HG02885 (cell line): ENCODE data around the gene RSPO1.
A peak's percentile ranks its signal among the peaks of the same experiment; 100 is the strongest.
"Not testable (repeated sequence)": the region's sequence is repeated elsewhere in the genome, so short reads cannot be mapped to it uniquely, and the experiment has no call there.

ENCODE experiments used
- ATAC-seq: cut with Tn5 transposase; IDR thresholded peaks from one replicate; pipeline ENCODE4 v1.9.1; 2021; ENCODE audit warnings: mild to moderate bottlenecking; ENCODE audit not compliant: unreplicated experiment, poor library complexity

RSPO1 gene, protein sequence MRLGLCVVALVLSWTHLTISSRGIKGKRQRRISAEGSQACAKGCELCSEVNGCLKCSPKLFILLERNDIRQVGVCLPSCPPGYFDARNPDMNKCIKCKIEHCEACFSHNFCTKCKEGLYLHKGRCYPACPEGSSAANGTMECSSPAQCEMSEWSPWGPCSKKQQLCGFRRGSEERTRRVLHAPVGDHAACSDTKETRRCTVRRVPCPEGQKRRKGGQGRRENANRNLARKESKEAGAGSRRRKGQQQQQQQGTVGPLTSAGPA

DNA sequence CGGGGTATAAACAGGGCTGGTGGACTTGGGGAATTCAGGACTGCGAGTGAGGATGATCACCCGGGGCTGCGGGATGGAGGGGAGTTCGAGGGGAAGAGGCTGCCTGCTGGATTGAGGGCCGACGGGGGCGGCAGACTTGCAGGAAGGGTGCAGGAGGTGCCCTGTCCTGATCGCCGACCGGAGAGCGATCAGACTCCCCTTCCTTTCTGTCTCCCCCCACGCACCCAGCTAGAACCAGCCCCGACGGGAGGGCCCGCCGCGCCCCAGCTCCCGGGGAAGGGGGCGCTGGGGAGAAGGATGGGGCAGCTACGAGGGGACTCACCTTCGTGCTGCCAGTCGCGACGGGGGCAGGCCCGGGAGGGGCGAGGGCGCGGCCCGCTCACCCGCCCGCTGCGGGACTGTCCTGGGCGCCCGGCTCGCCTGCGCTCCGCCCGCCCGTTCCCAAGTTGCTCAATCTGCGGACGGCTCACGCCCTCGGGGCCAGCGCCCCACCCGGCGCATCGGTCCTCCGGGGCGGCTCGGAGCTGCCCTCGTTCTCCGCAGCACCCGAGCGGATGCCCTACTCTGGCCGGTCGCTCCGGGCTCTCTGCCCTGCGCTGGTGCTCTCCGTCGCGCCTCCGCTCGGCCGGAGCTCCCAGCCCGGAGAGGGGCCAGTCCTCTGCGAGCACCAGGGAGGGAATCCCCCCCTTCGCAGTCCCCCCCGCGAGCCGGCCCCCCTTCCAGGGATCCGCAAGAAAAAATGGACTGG, at the start of gene RSPO1:
Gene RSPO1 (minus strand): TSS at position 649 of the 748 bp plus-strand sequence. CDS start 5,231 bp downstream, outside the sequence.
- no peak for ATAC-seq

DNA sequence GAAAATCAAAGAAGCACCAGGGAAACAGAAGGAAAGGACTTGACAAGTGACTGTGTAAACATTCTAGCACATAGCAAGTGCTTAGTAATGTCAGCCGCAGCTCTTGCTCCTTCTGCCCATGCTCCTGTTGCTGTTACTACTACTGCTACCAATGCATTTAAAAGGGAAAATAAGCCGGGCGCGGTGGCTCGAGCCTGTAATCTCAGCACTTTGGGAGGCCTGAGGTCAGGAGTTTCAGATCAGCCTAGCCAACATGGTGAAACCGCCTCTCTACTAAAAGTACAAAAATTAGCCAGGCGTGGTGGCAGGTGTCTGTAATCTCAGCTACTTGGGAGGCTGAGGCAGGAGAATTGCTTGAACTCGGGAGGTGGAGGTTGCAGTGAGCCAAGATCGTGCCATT, 49.5 kb upstream of the RSPO1 start:
- not testable (repeated sequence) for ATAC-seq

DNA sequence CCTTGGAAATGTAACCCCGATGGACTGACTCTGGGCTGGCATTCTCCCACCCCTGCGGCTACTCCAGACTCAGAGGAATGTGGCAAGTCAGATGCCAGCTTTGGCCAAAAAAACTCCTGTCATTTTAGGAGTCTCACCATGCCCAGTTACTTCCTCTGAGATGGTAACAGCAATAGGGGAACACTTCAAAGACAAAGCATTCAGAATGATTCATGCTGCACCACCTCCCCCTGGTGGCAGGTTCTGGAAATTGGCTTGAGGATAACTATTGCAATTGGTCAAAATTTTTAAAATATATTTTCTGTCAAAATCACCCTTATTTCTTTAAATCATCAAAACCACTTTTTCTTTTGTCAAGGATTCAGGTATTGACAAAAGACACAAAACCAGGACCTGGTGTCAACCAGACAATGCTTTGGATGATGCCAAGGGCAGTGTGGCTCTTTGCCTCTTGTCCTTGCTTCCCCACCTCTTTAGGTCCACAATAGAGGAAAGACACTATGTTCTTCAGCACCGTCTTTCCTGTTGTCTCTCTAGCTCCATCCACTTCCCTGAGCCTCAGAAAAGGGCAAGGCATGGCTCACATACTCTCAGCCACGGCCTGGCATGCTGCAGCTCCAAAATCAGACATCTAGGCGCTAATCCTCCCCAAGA, 47.8 kb upstream of the RSPO1 start:
- ATAC-seq, result no peak

DNA sequence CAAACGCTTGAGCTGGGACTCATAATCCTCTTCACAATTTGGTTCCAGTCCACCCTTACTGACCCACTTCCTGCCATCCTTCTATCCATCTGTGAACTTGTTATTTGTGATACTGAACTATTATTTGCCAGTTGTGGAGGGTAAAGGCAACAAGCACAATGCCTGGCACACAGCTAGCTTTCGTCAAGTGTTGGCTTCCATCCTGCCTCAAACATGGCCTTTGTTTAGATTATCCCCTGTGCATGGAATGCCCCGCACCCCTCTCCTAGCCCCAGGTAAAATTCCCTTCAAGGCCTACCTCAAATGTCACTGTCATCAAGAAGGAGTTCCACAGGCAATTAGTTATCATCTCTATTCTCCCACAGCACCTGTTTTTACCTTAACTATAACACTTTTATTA, 46.2 kb upstream of the RSPO1 start:
- no peak for ATAC-seq

DNA sequence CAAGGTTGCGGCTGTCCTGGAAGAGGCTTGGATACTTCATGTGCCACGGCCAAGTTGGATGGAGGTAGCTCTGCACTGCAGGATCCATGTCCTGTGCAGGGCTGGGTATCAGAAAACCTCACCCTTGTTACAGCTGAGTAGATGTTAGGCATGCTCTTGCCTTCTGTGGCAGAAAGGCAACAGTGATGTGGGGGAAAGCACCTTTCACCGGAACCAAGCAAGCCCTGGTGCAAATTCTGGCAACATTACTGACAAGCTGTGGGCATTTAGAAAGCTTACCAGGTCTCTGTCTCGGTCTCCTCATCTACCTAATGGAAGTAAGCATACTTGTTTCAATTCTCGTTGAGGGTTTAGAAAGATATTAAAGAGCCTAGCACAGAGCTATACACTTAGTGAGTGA, 43.1 kb upstream of the RSPO1 start:
- ATAC-seq, result no peak

DNA sequence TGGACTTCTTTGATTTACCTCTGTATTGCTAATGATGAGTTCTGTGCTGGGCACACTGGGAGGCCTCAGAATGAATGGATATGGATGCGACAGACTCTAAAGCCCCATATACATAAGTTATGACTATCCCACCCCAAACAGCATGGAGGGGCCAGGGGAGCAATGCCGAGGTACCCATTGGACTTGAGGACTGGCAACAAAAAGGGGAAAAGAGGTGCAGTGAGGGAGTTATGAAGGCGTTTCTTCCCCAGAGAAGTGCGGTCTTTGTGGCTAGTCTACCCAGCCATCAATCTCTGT, 42.4 kb upstream of the RSPO1 start:
- no peak for ATAC-seq

DNA sequence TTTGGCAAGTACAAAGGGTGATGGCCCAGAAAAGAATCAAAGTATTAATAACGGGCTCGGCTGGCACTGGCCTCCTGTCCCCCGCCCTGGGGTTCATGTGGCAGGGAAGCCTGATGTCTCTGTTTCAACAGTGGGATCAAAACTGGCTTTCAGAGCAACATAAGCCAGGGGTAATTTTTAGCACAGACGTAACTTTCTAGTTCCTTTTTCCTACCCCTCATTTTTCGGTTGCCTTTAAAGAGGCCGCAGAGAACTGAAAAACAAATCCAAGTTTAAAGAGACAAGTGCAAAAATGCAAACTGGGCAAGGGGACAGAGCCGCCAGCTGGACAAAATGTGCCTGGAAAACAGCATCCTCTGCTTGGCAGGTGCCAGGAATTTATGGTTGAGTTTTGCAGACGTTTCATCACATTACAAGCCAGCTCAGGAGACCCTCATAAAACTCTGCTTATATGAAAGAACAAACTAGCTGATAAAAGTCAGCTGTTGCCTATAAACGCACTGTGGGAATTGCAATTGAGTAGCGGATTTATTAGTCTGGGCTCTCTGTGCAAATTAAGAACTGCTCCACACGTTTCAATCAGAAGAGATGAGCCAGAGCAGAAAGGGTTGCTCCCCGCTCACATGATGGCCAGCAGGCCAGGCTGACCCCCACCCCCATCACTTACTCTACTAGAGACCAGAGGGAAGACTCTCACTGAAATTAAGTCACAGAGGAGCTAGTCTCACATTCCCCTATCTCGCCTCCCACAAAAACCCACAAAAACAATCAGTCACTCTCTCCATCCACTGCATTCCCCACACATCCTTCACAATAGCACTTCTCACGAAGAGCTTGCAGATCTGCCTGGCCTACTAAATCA, 41.8 kb upstream of the RSPO1 start:
- ATAC-seq, result peak; percentile 49

DNA sequence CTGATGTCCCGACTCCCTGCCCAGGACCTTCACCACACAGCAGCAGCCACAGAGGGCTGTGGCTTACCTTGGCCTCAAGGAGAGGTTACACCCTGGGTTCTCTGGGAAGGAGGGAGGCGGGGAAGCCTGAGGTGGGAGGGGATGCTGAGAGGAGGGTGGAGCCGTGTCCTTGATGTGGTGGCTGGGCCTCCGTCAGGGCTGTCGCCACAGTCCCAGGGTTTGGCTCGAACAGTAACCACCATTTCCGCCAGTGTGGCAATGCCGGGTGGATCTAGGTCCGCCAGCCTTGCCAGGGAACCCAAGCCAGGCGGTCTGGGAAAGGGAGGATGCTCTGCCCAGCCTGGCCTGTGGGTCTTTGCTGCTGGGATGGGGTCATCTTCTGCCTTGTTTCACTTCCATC, 39.2 kb upstream of the RSPO1 start:
- ATAC-seq, result no peak

DNA sequence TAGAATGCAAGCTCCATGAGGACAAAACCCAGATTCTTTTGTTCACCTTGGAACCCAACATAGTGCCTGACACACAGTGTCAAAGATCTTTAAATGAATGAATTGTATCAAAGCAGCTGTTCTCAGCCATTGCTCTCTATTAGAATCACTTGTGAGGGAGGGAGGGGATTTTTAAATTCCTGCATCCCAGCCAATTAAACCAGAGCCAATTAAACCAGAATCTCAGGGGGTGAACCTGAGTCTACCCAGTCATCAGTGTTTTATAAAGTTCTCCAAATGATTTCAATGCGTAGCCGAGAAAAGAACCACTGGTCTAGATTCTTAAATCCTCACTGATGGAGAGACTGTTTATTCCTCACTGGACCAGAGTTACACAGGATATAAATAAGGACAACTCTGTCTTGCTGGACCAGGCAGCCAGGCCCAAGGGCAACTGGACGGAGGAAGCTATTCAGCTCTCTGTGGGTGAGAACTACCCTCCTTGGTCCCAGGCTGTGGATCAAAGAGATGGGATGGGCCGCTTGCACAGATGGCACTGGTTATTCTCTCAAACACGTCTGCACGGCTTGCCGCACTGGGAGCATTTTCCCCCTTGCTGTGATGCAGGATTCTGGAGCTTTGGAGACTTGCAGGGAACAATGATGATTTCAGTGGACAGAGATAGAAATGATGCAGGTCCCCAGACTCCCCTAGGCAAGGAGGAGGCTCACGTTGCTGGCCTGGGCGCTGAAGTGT, 37.6 kb upstream of the RSPO1 start:
- ATAC-seq, result no peak

DNA sequence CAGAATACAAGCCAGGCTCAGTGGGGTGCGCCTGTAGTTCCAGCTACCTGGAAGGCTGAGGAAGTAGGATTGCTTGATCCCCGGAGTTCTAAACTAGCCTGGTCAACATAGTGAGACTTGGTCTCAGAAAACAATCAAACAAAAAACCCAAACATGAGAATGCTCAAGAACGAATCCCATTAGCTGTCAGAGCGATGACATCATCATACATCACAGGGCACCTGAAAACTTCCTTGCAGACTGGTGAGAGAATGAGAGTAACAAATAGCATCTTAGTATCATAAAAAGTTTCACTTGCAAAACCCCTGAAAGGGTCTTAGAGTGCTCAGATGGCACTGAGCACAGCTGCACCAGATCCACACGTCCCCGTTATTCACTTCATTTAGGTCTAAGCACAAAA, 36.6 kb upstream of the RSPO1 start:
- no peak for ATAC-seq

DNA sequence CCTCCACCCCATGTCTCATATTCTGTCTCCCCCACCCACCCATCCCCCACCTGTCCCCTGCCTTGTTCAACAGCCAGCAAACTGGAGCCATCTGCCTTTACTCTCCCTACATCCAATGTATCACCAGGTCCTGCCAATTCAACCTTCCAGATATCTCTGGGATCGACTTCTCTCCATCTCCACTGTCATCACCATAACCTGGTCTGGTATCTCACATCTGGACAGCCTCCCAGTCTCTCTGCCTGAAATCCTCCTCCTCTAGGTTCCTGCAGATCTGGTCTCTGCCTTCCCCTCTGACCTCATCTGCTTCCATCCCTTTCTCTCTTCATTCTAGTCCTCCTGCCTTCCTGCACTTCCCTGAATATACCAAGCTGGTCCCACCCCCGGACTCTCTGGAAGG, 35.4 kb upstream of the RSPO1 start:
- ATAC-seq, result no peak

DNA sequence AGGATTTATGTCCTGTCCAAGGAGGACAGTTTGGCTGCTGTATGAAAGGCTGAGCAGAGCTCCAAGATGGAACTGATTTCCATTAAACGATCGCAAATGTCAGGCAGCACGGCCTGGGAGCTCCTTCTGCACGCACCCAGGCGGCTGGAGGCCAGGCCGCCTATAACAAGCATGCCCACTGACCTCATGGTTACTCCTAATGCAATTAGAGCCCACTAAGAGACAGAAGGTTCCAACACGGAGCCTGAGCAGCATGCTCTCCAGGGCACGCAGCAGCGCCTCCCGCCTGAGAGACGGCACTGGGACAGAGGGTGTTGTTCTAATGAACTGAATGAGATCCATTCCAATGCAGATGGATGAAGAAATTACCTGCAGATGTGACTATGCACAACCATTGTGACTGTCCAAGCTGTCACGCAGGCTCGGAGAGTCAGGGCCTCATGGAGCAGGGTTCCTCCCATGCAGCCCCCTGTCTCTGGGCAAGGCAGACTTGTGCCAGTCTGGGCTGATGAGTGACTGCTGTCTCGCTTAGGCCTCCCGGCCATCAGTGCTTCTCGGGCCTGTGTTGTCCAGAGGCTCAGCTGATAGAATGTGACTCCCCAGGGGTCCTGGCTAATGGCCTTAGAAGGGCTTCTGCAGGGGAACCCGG, 32.5 kb upstream of the RSPO1 start:
- no peak for ATAC-seq

DNA sequence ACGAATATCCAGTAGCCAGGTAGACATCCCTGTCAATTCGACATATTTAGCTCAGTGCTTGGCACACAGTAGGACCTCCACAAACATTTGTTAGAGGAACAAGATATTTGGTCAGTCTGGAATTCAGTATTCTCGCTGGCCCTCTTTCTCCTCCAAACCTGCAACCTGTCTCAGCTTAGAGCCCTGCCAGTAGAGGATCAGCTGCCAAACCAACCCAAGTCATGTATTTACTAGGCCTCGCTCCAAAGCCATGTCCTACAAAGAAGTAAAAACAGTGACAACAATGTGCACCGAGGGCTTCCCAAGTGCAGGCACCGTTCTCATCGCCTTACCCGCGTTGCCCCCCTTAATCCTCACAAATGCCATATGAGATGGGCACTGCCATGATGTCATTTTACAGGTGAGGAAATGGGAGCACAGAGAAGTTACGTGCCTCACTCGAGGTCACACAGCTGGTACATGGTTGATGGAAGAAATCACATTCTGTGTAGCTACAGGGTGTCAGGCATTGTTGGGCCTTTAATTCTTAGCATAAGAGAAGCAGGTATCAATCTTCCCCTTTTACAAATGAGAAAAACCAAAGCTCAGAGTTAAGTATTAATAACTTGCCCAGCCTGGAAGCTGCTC, 31.7 kb upstream of the RSPO1 start:
- ATAC-seq, result no peak

DNA sequence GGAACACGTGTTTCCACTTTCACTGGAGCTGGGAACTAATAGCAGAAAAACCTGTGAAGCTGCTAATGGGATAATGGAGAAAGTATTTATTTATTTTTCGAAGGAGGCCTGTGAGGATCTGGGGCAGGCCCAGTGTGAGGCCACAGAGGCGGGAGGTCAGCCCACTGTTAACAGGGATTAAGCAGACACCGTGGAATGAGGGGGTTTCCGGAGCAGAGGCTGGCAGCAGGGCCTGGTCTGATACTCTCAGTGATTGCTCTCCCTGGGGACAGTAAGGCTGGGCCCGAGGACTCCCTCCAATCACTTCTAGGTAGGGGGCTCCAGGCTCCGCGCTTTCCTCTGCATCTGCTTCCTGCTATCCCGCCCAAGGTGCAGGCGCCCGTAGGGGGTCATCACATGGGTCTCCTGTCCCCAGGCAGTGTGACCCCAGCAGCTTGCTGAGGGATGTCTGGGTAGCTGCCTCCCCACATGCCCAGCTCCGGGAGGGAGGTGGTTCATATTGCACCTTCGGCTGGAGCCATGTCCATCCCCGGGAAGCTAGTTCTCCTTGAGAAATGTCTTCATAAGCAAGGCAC, 28.8 kb upstream of the RSPO1 start:
- no peak for ATAC-seq

DNA sequence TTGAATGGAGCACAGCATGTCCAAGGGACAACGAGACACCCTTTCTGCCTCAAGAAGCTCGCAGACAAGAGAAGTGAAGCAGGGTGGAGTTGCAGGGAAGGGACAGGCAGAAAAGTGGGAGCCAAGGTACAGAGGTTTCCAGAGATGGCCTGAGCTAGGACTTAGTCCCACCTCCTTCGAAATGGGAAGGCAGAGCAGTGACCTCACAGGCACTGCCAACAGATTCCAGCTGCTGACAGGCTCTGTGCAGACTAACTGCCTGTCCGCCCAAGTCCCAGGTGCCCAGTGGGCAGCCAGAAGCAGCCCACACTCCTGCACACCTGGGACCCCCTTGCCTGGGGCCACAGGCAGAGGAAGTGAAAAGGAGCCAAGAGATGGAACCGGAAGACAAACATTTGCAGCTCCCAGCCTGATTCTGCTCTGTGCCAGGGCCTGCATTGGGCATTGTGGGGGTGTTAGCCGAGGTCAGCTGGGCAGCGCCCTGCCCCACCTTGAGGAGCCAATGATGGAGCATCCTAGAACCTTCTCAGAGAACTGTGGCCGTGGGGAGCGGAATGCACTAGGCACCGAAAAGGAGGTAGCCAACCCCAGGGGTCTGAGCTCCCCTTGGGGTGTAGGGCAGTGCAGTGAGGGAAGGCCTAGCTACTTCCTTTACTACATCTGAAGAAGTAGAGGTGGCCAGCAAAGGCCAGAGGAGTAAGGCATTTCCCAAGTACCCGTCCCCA, 27.5 kb upstream of the RSPO1 start:
- ATAC-seq, result no peak

DNA sequence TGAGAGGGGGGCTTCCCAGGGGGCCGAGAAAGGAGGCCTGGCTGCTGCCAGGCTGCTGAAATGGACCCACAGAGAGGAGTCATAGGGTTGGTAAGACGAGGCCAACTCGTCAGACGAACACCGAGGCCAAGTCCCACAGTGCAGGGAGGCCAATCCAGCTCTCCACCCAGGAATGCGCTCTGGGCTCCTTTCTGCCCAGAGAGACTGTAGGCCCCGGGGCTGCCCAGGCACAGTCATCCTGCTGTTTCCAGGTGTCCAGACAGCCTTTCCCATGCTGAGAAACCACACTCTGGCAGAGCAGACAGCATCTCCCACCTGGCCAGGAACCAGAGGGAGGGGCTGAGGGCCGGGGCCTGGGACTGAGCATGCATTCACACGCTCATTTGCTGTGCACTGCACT, 26.7 kb upstream of the RSPO1 start:
- ATAC-seq, result no peak

DNA sequence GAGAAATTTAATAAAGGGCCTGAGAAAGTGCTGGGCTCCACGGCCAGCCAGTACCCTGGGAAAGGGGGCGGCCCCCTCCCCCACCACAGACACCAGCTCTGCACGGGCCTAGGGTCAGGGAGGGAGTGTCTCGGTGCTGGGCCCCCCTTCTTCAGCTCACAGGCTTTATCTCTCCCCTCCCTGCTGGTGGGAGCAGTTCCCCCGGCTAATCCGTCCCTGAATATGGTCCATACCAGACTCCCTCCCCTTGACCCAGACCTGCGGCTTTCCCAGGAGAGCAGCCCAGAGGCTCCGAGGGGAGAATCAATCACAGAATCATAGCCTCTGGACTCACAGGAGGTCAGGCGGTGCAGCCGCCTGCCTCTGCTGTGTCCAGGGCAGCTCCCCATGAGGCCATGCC, 26.0 kb upstream of the RSPO1 start:
- no peak for ATAC-seq

DNA sequence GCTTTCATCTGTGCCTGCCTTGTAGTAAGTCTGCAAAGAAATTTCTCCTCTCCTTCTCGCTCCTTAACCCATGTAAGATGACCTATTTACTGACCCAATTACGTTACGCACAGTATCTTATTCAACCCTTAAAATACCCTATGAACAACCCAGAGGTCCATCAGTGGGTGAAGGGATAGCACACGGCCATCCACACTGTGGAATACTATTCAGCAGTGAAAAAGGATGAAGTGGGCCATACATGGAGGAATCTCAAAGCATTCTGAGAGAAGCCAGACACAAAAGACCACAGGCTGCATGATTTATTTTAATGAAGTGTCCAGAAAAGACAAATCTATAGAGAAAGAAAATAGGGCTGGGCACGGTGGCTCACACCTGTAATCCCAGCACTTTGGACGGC, 23.8 kb upstream of the RSPO1 start:
- ATAC-seq, result no peak
